Lower leg skin (tissue), 3 donors: ENCODE data around the gene CYP26B1.

ENCODE experiments used
- POLR2A ChIP-seq, 2 donors: fragments of 450-650 bp; IDR thresholded peaks; one replicate each; pipeline ENCODE4 v1.6.1; 2016 to 2017; ENCODE audit warnings: antibody characterized with exemption in 2 of 2, mild to moderate bottlenecking in 1 of 2, moderate library complexity in 1 of 2
- TF ChIP-seq, protein P1 (sequence below), 3 donors: fragments of 450-650 bp; IDR thresholded peaks; one replicate each; pipeline ENCODE4 v1.5.1; 2016; ENCODE audit warnings: antibody characterized with exemption in 3 of 3, mild to moderate bottlenecking in 3 of 3, moderate library complexity in 2 of 3

DNA sequence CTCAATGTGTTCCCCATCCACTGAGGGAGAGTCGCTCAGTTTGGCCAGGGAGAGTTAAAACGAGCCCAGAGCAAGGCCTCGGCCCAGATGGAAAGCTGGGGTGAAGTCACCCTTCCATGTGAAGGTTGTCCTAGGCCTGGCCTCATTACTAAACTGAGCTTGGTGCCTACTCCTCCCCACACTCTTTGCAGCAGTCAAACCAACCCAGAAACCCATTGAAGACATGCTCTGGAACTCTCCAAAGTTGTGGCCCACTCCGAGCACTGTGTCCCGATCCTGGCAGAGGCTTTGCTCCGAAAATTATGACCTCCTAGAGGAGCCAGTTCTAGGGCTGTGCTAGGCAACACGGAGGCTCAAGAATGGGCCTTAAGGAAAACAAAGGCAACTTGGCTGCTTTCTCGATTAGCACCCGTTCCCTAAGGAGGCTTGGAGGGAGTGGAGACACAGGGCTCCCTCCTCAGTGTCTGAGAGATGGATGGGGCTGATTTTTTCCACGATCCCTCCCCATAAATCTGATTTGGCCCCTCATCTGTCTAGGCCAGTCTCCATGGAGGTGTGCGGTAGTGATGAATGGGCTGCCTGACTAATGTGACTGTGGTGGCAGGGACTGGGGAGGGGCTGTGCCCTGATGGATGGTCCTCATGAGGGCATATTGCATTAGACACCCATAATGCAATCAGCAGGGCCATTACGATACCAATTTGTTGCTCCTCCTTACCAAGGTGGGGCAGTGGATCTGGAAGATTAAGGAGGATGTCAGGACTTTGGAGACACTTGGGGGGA lies 11.7 kb upstream of the CYP26B1 start:
- no peak for TF ChIP-seq POLR2A (IDR thresholded peaks at IDR 0.05)
- TF ChIP-seq, protein P1, sequence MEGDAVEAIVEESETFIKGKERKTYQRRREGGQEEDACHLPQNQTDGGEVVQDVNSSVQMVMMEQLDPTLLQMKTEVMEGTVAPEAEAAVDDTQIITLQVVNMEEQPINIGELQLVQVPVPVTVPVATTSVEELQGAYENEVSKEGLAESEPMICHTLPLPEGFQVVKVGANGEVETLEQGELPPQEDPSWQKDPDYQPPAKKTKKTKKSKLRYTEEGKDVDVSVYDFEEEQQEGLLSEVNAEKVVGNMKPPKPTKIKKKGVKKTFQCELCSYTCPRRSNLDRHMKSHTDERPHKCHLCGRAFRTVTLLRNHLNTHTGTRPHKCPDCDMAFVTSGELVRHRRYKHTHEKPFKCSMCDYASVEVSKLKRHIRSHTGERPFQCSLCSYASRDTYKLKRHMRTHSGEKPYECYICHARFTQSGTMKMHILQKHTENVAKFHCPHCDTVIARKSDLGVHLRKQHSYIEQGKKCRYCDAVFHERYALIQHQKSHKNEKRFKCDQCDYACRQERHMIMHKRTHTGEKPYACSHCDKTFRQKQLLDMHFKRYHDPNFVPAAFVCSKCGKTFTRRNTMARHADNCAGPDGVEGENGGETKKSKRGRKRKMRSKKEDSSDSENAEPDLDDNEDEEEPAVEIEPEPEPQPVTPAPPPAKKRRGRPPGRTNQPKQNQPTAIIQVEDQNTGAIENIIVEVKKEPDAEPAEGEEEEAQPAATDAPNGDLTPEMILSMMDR (IDR thresholded peaks at IDR 0.05), result no peak
